ENCODE results near the gene AHCYL2.
"Not testable (repeated sequence)": the region's sequence is repeated elsewhere in the genome, so short reads cannot be mapped to it uniquely, and the experiment has no call there.

AHCYL2 gene

DNA sequence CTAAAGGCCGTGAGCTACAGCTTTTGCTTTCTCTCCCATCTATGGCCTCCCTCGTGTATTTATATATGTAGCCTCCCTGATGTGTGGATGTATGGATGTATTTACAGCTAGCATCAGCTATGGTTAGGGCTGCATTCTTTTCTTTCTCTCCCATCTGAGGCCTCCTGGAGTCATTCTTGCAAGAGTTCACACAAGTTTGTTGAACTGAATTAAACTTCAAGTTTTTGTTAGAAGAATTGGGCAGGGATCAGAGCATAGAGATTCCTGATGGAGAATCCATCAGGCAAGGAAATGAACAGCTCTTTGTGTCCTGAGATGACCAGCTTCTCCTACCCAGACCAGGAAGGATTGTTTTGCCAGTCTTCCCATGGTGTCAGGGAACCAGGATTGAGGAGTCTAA lies 60.3 kb downstream of the AHCYL2 start:
- no peak for DNase-seq (ENCODE audit: low read depth in 2 of 2)

DNA sequence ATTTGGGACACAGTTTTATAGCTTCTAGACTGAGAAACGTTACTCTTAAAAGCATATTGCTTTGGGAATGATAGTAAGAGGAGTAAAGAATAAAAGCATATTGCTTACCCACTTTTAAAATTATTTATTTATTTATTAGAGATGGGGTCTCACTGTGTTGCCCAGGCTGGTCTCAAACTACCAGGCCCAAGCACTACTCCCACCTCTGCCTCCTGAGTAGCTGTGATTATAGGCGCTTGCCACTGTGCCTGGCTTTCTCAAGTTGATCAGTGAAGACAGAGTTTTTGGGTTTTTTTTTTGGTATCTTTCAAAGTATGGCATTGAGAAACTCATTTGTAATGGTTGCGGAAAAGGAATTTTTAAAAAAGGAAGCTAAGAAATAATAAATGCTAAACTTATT lies 68.0 kb downstream of the AHCYL2 start:
- no peak for DNase-seq (ENCODE audit: low read depth in 2 of 2)

GRCh38 chr7:129295015-129295423 lies 70.2 kb downstream of the AHCYL2 start:
- no peak for DNase-seq (ENCODE audit: low read depth in 2 of 2)

DNA sequence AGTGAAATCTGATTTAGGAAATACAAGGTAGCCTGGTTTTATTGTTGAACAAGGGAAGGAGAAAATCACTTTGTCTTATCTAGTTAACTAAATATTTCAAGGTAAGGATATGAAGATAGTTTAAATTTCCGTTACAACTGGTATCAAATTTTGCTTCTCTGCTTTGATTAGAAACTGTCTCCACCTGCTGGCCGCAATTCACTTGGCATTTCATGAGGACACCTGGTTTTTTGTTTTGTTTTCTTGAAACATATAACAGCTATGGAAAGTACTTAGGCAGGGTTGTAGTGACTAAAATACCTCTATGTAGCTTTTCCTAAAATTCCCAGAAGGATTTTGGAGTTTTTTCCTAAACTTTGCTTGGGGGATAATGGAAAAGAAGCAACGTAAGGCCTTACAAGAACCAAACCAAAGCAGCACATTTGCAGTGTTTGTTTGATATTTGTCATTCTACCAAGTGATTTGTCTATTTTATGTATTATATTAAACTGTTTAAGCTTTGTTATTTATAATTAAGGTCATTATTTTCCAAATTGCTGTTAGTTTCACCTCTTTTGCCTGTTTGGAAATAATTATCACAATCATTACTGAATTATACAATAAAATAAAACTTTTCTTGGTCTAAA lies 73.6 kb downstream of the AHCYL2 start:
- DNase-seq (ENCODE audit: low read depth in 2 of 2), result no peak

DNA sequence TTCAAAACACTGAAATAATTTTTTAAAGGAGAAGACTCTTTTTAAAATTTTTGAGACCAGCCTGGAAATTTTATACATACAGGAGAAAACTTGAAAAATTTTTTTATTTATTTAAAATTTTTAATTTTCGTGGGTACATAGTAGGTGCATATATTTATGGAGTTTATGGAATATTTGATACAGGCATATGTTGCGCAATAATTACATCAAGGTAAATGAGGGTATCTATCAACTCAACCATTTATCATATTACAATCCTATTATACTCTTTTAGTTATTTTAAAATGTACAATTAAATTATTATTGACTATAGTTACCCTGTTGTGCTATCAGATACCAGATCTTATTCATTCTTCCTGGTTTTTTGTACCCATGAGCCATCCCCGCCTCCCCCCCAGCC lies 75.1 kb downstream of the AHCYL2 start:
- no peak for DNase-seq (ENCODE audit: low read depth in 2 of 2)

- DNase-seq (ENCODE audit: low read depth in 2 of 2), result not testable (repeated sequence)
These were observed 75.5 kb downstream of the AHCYL2 start for GRCh38 chr7:129300299-129300698.

DNA sequence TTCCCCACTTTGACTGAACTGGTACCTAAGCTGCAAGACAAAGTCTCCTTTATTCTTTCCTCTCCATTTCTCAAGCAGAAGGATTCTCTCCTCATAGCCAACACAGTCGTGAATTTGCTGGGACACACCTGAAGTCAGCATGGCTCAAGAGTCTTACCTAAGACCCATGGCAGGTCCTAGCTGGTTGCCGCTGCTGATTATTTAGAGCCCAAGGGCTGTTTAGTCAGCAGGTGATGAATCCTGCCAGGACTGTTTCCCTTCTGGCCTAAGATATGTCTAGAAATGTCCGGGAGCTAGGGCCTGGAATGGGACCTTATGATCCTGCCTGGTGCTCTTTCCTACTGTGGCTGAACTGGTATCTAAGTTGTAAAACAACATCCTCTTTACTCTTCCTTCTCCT lies 82.8 kb downstream of the AHCYL2 start:
- DNase-seq (ENCODE audit: low read depth in 2 of 2), result no peak

- no peak for DNase-seq (ENCODE audit: low read depth in 2 of 2)
These were observed 83.2 kb downstream of the AHCYL2 start for GRCh38 chr7:129308047-129308446.

GRCh38 chr7:129311429-129311828 lies 86.6 kb downstream of the AHCYL2 start:
- DNase-seq (ENCODE audit: low read depth in 2 of 2), result no peak

GRCh38 chr7:129313282-129313681 lies 88.5 kb downstream of the AHCYL2 start:
- DNase-seq (ENCODE audit: low read depth in 2 of 2), result no peak

DNA sequence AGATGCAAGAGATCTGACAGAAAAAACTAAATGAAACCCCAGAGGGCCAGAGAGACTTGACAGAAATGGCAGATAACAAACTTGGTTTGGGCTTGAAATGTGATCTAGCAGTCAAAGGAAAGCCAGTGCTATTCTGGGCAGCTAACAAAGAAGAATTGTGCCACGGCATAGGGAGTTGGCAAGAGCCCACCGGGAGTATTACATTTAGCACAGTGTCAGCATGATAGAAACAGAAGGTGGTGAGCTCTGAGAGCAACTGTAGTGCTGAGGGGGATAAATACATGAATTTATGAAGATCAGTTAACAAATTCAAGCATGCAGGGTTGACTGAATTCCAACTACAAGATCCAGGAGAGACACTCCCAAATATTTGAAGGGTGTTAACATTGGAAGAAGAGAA lies 91.1 kb downstream of the AHCYL2 start:
- no peak for DNase-seq (ENCODE audit: low read depth in 2 of 2)

- DNase-seq (ENCODE audit: low read depth in 2 of 2), result no peak
These were observed 92.6 kb downstream of the AHCYL2 start for GRCh38 chr7:129317450-129317849.

DNA sequence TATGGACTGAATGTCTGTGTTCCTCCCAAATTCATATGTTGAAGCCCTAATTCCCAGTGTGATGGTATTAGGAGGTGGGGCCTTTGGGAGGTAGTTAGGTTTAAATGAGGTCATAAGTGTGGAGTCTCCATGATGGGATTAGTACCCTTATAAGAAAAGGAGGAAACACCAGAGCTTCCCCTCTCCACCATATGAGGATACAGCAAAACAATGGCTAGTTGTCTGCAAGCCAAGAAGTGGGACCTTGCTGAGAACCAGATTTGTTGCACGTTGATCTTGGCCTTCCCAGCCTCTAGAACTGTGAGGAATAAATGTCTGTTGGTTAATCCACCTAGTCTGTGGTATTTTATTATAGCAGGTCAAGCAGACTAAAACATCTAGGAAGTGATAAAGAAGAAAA lies 102.2 kb downstream of the AHCYL2 start:
- no peak for DNase-seq (ENCODE audit: low read depth in 2 of 2)

DNA sequence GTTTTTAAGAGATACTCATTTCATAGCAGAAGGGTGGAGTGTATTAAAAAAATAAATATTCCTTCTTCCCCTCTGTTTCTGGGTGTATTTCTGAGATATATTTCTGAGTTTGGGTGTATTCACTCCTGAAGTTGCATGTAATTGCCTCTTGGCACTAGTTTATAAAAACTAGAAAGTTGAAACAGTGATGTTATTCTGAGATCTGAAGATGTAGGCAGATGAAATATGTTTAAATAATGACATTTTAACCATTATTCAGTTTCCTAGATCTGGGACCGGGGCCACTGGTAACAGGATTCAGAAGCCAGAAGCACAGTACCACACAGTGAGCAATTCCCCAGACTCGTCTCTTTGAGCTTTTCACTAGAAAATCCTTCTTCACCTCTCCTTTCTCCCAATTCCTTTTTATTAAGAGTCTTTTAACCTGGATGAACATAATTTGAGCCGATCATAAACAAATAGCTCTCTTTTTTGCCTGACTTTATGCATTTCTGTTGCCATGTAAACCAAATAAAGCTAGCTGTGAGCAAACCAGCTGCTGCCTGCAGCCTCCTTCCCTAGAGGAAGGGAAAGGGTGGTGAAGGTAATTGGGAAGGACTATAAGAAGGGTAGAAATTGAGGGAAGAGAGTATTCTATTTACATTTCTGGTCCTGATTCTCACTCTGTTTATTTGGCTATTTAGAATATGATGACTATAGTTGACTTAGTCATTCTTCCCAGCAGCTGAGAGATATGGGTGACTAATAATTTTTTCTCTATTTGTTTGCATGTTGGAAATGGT lies 107.6 kb downstream of the AHCYL2 start:
- no peak for DNase-seq (ENCODE audit: low read depth in 2 of 2)

DNA sequence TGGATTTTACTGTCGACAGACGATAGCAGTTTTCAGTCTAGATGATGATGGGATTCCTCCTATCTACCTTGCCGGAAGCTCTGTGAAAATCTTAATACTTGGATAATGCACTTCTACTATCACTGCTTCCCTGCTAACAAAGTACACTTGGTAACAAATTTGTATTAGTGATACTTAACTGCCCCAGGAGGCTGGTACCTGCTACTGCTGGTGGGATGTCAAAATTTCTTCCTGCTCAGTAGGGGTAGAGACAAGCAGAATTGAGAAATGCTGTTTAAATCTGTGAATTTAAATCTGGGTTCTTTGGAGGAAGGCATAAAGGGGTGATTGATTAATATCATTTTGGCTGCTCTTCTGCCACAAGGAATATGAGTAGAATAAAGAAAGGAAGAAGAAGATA lies 109.6 kb downstream of the AHCYL2 start:
- DNase-seq (ENCODE audit: low read depth in 2 of 2), result no peak

GRCh38 chr7:129338450-129338849 lies 113.6 kb downstream of the AHCYL2 start:
- DNase-seq (ENCODE audit: low read depth in 2 of 2), result no peak

- DNase-seq (ENCODE audit: low read depth in 2 of 2), result no peak
These were observed 116.4 kb downstream of the AHCYL2 start for GRCh38 chr7:129341212-129341611.

GRCh38 chr7:129341816-129342806 lies 117.3 kb downstream of the AHCYL2 start:
- DNase-seq (ENCODE audit: low read depth in 2 of 2), result no peak

GRCh38 chr7:129343099-129343700 lies 118.4 kb downstream of the AHCYL2 start:
- no peak for DNase-seq (ENCODE audit: low read depth in 2 of 2)

- DNase-seq (ENCODE audit: low read depth in 2 of 2), result no peak
These were observed 122.5 kb downstream of the AHCYL2 start for GRCh38 chr7:129347330-129347729.

GRCh38 chr7:129348023-129348740 lies 123.4 kb downstream of the AHCYL2 start:
- no peak for DNase-seq (ENCODE audit: low read depth in 2 of 2)
